Cardiac fibroblast (primary cell): Measurements from ENCODE around the gene SLC7A5.

Source experiments
- DNase-seq, 2 donors: peaks; one replicate each; pipeline versions ENCODE4 v3.0.0 to v3.0.0-alpha.2; 2010; ENCODE audit warnings: low read depth in 2 of 2
- H3K4me3 ChIP-seq, 2 donors: replicated peaks in 1 of 2; 1 replicate in 1 of 2; 2 replicates in 1 of 2; pipeline ENCODE4 v1.5.1; 2011; ENCODE audit warnings: low read depth in 2 of 2, low read length in 2 of 2, mild to moderate bottlenecking in 2 of 2, moderate library complexity in 1 of 2
- CTCF ChIP-seq: IDR thresholded peaks from one replicate; pipeline ENCODE4 v1.5.1; 2011; ENCODE audit warnings: low read depth, mild to moderate bottlenecking, low read length, inconsistent platforms

The SLC7A5 gene

GRCh38 chr16:87824991-87825841, 44.1 kb downstream of the SLC7A5 start:
- H3K4me3 ChIP-seq, result no peak overlapping the region
- TF ChIP-seq CTCF, result no peak
- DNase-seq, result no peak

GRCh38 chr16:87824016-87824990, 45.0 kb downstream of the SLC7A5 start:
- H3K4me3 ChIP-seq, result no peak overlapping the region
- no peak for DNase-seq
- no peak for TF ChIP-seq CTCF

- no peak overlapping the region for H3K4me3 ChIP-seq
- DNase-seq, result no peak
- no peak for TF ChIP-seq CTCF
These were observed 46.0 kb downstream of the SLC7A5 start for GRCh38 chr16:87823181-87823929.

GRCh38 chr16:87822108-87822970, 47.0 kb downstream of the SLC7A5 start:
- no peak overlapping the region for H3K4me3 ChIP-seq
- DNase-seq, result no peak
- TF ChIP-seq CTCF, result no peak

- no peak for TF ChIP-seq CTCF
- H3K4me3 ChIP-seq, result no peak overlapping the region
- DNase-seq, result no peak
These were observed 47.8 kb downstream of the SLC7A5 start for GRCh38 chr16:87821376-87822107.
